ENCODE data around the gene TIE1.

Gene TIE1

GRCh38 chr1:43300378-43301094 lies at the start of gene TIE1:
Gene TIE1 (plus strand): TSS chr1:43300982. CDS start chr1:43301072, 90 bp downstream.
- peaks cover 17% of the 10 kb centered on the region for H3K4me1 ChIP-seq (ENCODE audit: insufficient read depth, low read length)
- H3K27ac ChIP-seq (ENCODE audit: low read length) = no peak within 1 kb of the TSS
- no peak within 1 kb of the TSS for H3K9ac ChIP-seq (ENCODE audit: low read depth, low read length)
- no peaks in the 10 kb centered on the region for H3K36me3 ChIP-seq (ENCODE audit: insufficient read depth, low read depth, low read length)
- no peaks in the 10 kb centered on the region for H3K27me3 ChIP-seq (ENCODE audit: insufficient read depth, low read length)
- no peak within 1 kb of the TSS for H3K4me3 ChIP-seq (ENCODE audit: low read length)
- H3K9me3 ChIP-seq (ENCODE audit: insufficient read depth, low read depth, low read length) = no peaks in the 10 kb centered on the region

- Histone ChIP-seq H3K36me3 (ENCODE audit: insufficient read depth, low read depth, low read length) (no peaks in the 10 kb centered on the region), H3K27ac (ENCODE audit: low read length) (no peak overlapping the region), H3K27me3 (ENCODE audit: insufficient read depth, low read length) (no peaks in the 10 kb centered on the region), H3K9ac (ENCODE audit: low read depth, low read length) (no peak overlapping the region), H3K9me3 (ENCODE audit: insufficient read depth, low read depth, low read length) (peaks cover 29% of the 10 kb centered on the region), H3K4me3 (ENCODE audit: low read length) (no peak overlapping the region), H3K4me1 (ENCODE audit: insufficient read depth, low read length) (no peaks in the 10 kb centered on the region)
Observed at GRCh38 chr1:43251024-43251423, 49.8 kb upstream of the TIE1 start.

- H3K27ac ChIP-seq (ENCODE audit: low read length) = no peak overlapping the region
- H3K4me1 ChIP-seq (ENCODE audit: insufficient read depth, low read length) = no peaks in the 10 kb centered on the region
- no peak overlapping the region for H3K4me3 ChIP-seq (ENCODE audit: low read length)
- no peaks in the 10 kb centered on the region for H3K36me3 ChIP-seq (ENCODE audit: insufficient read depth, low read depth, low read length)
- H3K9ac ChIP-seq (ENCODE audit: low read depth, low read length) = no peak overlapping the region
- H3K9me3 ChIP-seq (ENCODE audit: insufficient read depth, low read depth, low read length) = peaks cover 21% of the 10 kb centered on the region; the same call in 1 of the 2 replicates
- H3K27me3 ChIP-seq (ENCODE audit: insufficient read depth, low read length) = no peaks in the 10 kb centered on the region
Observed at GRCh38 chr1:43252225-43252624, 48.6 kb upstream of the TIE1 start.

GRCh38 chr1:43253173-43253572 lies 47.6 kb upstream of the TIE1 start:
- no peaks in the 10 kb centered on the region for H3K27me3 ChIP-seq (ENCODE audit: insufficient read depth, low read length)
- no peaks in the 10 kb centered on the region for H3K36me3 ChIP-seq (ENCODE audit: insufficient read depth, low read depth, low read length)
- no peak overlapping the region for H3K9ac ChIP-seq (ENCODE audit: low read depth, low read length)
- H3K4me1 ChIP-seq (ENCODE audit: insufficient read depth, low read length) = no peaks in the 10 kb centered on the region
- H3K4me3 ChIP-seq (ENCODE audit: low read length) = no peak overlapping the region
- H3K9me3 ChIP-seq (ENCODE audit: insufficient read depth, low read depth, low read length) = peaks cover 23% of the 10 kb centered on the region; the same call in 1 of the 2 replicates
- H3K27ac ChIP-seq (ENCODE audit: low read length) = no peak overlapping the region

GRCh38 chr1:43253876-43254275 lies 46.9 kb upstream of the TIE1 start:
- no peak overlapping the region for H3K9ac ChIP-seq (ENCODE audit: low read depth, low read length)
- H3K9me3 ChIP-seq (ENCODE audit: insufficient read depth, low read depth, low read length) = peaks cover 29% of the 10 kb centered on the region; the same call in 1 of the 2 replicates
- H3K27ac ChIP-seq (ENCODE audit: low read length) = no peak overlapping the region
- no peaks in the 10 kb centered on the region for H3K4me1 ChIP-seq (ENCODE audit: insufficient read depth, low read length)
- H3K36me3 ChIP-seq (ENCODE audit: insufficient read depth, low read depth, low read length) = no peaks in the 10 kb centered on the region
- no peak overlapping the region for H3K4me3 ChIP-seq (ENCODE audit: low read length)
- H3K27me3 ChIP-seq (ENCODE audit: insufficient read depth, low read length) = no peaks in the 10 kb centered on the region

GRCh38 chr1:43255438-43256210 lies 45.2 kb upstream of the TIE1 start:
- Histone ChIP-seq H3K27me3 (ENCODE audit: insufficient read depth, low read length) (no peaks in the 10 kb centered on the region), H3K4me3 (ENCODE audit: low read length) (no peak overlapping the region), H3K4me1 (ENCODE audit: insufficient read depth, low read length) (no peaks in the 10 kb centered on the region), H3K27ac (ENCODE audit: low read length) (no peak overlapping the region), H3K9me3 (ENCODE audit: insufficient read depth, low read depth, low read length) (peaks cover 29% of the 10 kb centered on the region; the same call in 1 of the 2 replicates), H3K36me3 (ENCODE audit: insufficient read depth, low read depth, low read length) (no peaks in the 10 kb centered on the region), H3K9ac (ENCODE audit: low read depth, low read length) (no peak overlapping the region)

GRCh38 chr1:43256675-43257570 lies 43.9 kb upstream of the TIE1 start:
- Histone ChIP-seq H3K9ac (ENCODE audit: low read depth, low read length) (no peak overlapping the region), H3K27me3 (ENCODE audit: insufficient read depth, low read length) (no peaks in the 10 kb centered on the region), H3K4me1 (ENCODE audit: insufficient read depth, low read length) (no peaks in the 10 kb centered on the region), H3K4me3 (ENCODE audit: low read length) (no peak overlapping the region), H3K9me3 (ENCODE audit: insufficient read depth, low read depth, low read length) (peaks cover 36% of the 10 kb centered on the region), H3K36me3 (ENCODE audit: insufficient read depth, low read depth, low read length) (no peaks in the 10 kb centered on the region), H3K27ac (ENCODE audit: low read length) (no peak overlapping the region)

GRCh38 chr1:43258370-43258769 lies 42.4 kb upstream of the TIE1 start:
- Histone ChIP-seq H3K4me3 (ENCODE audit: low read length) (no peak overlapping the region), H3K27ac (ENCODE audit: low read length) (no peak overlapping the region), H3K36me3 (ENCODE audit: insufficient read depth, low read depth, low read length) (no peaks in the 10 kb centered on the region), H3K9ac (ENCODE audit: low read depth, low read length) (no peak overlapping the region), H3K4me1 (ENCODE audit: insufficient read depth, low read length) (no peaks in the 10 kb centered on the region), H3K9me3 (ENCODE audit: insufficient read depth, low read depth, low read length) (peaks cover 48% of the 10 kb centered on the region), H3K27me3 (ENCODE audit: insufficient read depth, low read length) (no peaks in the 10 kb centered on the region)

GRCh38 chr1:43265431-43265830 lies 35.4 kb upstream of the TIE1 start:
- Histone ChIP-seq H3K4me1 (ENCODE audit: insufficient read depth, low read length) (peaks cover 6% of the 10 kb centered on the region; the same call in 1 of the 2 replicates), H3K9ac (ENCODE audit: low read depth, low read length) (no peak overlapping the region), H3K9me3 (ENCODE audit: insufficient read depth, low read depth, low read length) (peaks cover 29% of the 10 kb centered on the region), H3K27ac (ENCODE audit: low read length) (no peak overlapping the region), H3K4me3 (ENCODE audit: low read length) (no peak overlapping the region), H3K36me3 (ENCODE audit: insufficient read depth, low read depth, low read length) (no peaks in the 10 kb centered on the region), H3K27me3 (ENCODE audit: insufficient read depth, low read length) (no peaks in the 10 kb centered on the region)

GRCh38 chr1:43266881-43267280 lies 33.9 kb upstream of the TIE1 start:
- Histone ChIP-seq H3K9ac (ENCODE audit: low read depth, low read length) (no peak overlapping the region), H3K9me3 (ENCODE audit: insufficient read depth, low read depth, low read length) (peaks cover 19% of the 10 kb centered on the region), H3K4me3 (ENCODE audit: low read length) (no peak overlapping the region), H3K36me3 (ENCODE audit: insufficient read depth, low read depth, low read length) (no peaks in the 10 kb centered on the region), H3K4me1 (ENCODE audit: insufficient read depth, low read length) (peaks cover 13% of the 10 kb centered on the region; the same call in 1 of the 2 replicates), H3K27me3 (ENCODE audit: insufficient read depth, low read length) (no peaks in the 10 kb centered on the region), H3K27ac (ENCODE audit: low read length) (no peak overlapping the region)

GRCh38 chr1:43267291-43267805 lies 33.4 kb upstream of the TIE1 start:
- Histone ChIP-seq H3K9me3 (ENCODE audit: insufficient read depth, low read depth, low read length) (peaks cover 14% of the 10 kb centered on the region), H3K4me1 (ENCODE audit: insufficient read depth, low read length) (peaks cover 13% of the 10 kb centered on the region; the same call in 1 of the 2 replicates), H3K4me3 (ENCODE audit: low read length) (no peak overlapping the region), H3K36me3 (ENCODE audit: insufficient read depth, low read depth, low read length) (no peaks in the 10 kb centered on the region), H3K9ac (ENCODE audit: low read depth, low read length) (no peak overlapping the region), H3K27ac (ENCODE audit: low read length) (no peak overlapping the region), H3K27me3 (ENCODE audit: insufficient read depth, low read length) (no peaks in the 10 kb centered on the region)
